GM21737 (cell line): ENCODE measurements around the gene SESN1.

Experiments
- ATAC-seq: cut with Tn5 transposase; IDR thresholded peaks from one replicate; pipeline ENCODE4 v1.9.1; 2021; ENCODE audit warnings: mild to moderate bottlenecking, moderate library complexity; ENCODE audit not compliant: unreplicated experiment

SESN1 gene

GRCh38 chr6:109062216-109062615 is 32.4 kb downstream of the SESN1 start:
- no peak for ATAC-seq

DNA sequence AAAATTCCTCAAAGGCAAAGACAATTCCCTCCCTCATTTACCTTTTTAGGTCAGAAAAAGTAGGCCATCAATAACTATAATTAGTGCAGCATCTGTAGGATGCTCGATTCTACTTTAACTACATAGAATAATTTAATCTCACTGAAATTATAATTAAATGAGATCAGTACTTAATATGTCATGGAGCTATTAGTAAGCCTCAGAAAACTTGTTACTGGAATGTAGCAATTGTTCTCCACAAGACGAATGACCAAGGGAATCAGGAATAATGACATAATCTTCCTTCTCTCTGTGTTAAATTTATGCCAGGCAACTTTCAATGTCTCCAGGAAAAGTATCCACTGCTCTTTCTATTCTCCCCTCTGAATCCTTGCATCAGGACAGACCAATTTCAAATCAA is 34.1 kb downstream of the SESN1 start:
- no peak for ATAC-seq

DNA sequence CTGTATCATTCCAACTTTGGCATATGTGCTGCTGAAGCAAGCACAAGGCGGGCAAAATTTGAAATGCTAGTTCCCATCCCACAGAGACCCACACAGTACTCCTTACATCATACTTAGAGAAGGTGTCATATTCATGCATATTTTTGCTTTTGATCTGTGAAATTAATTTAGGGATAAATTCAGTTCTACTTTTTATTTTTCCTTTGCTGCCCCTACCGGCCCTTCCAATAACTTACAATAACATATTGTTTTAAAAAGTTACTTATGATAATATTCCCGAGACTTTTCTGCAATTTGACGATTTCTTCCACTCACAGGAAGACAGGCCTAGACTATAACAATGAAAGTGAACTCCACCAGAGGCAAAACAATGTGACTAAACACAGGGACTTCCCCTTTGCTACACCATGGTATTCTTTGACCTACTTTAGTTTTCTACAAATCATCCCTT is 35.0 kb downstream of the SESN1 start:
- ATAC-seq = no peak

GRCh38 chr6:109059153-109059552 is 35.5 kb downstream of the SESN1 start:
- no peak for ATAC-seq

- no peak for ATAC-seq
These were observed 36.0 kb downstream of the SESN1 start for GRCh38 chr6:109058620-109059019.

DNA sequence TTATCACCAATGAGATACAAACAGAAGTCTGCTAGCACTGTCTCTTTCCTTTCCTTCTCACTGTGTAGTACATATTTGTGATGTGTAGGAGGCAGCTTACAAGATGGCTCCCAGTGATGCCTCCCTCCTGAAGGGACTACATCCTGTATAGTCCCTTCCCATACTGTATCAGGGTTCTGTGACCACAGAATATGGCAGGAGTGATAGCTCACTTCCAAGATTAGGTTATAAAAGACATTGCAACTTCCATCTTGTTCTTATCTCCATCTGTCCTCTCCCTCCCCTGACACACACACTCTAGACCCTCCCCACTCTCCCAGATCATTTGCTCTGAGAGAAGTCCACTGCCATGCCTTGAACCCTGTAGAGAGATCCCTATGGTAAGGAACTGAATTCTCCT is 38.0 kb downstream of the SESN1 start:
- ATAC-seq = no peak

- ATAC-seq = no peak
These were observed 38.8 kb downstream of the SESN1 start for GRCh38 chr6:109055771-109056235.

- no peak for ATAC-seq
These were observed 41.3 kb downstream of the SESN1 start for GRCh38 chr6:109053336-109053735.

DNA sequence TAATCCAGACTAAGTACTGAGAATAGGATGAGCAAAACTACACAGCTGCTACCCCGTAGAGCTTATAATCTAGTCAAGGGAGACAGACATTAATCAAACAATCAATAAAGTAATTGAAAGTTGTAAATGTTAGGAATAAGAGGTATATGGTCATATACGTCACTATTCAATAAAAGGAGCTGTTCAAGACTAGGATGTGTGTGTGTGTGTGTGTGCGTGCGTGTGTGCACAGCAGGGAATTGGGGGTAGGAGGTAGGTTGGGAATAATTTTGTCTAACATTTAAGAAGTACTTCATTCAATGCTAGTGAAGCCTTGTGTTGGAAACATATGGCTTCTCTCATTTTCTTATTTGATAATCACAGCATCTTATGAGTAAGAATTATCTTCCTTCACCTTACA is 41.8 kb downstream of the SESN1 start:
- ATAC-seq = no peak

- ATAC-seq = no peak
These were observed 42.5 kb downstream of the SESN1 start for GRCh38 chr6:109052018-109052651.

- ATAC-seq = no peak
These were observed 43.2 kb downstream of the SESN1 start for GRCh38 chr6:109051301-109052017.

- no peak for ATAC-seq
These were observed 44.1 kb downstream of the SESN1 start for GRCh38 chr6:109050447-109051102.

- no peak for ATAC-seq
These were observed 44.6 kb downstream of the SESN1 start for GRCh38 chr6:109050012-109050411.

- ATAC-seq = no peak
These were observed 45.8 kb downstream of the SESN1 start for GRCh38 chr6:109048670-109049415.

GRCh38 chr6:109048176-109048575 is 46.5 kb downstream of the SESN1 start:
- no peak for ATAC-seq

GRCh38 chr6:109045493-109045892 is 49.2 kb downstream of the SESN1 start:
- no peak for ATAC-seq

GRCh38 chr6:109039795-109040194 is 54.9 kb downstream of the SESN1 start:
- ATAC-seq = no peak

- ATAC-seq = no peak
These were observed 55.7 kb downstream of the SESN1 start for GRCh38 chr6:109038837-109039398.

DNA sequence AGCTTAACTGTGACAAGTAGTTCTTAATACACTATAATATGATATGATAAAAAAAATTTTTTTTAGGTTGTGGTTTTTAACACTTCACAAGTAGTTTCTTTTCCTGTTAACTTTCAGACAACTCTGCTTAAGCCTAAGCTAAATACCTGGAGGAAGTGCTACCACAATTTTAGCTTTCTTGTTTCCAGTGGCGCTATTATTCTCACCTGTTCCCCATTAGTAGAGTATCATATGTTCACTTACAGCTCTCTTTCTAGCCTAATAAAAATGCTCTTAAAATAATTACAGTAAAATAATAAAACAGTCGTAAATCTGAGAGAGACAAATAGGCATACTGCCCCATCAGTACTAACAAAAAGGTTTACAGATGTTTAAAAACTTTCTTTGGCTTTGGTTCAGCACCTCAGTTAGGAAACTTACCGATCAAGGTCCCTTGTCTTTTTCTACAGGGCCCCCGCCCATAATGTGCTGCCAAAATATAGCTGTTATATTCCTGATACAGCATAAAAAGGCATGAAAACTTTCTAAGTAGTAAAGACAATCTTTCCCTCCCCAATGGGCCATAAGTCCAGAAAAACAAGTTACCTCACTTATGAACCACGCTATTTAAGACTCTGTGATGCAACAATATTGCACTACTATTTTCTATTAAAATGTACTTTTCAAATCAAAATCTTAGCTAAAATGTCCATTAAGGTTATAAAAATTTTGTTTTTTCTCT is 57.9 kb downstream of the SESN1 start:
- no peak for ATAC-seq

GRCh38 chr6:109034526-109034925 is 60.1 kb downstream of the SESN1 start:
- no peak for ATAC-seq
